ENCODE results near the gene AFAP1L1.
A peak's percentile ranks its signal among the peaks of the same experiment; 100 is the strongest.

AFAP1L1 gene

GRCh38 chr5:149235841-149236240 lies 35.8 kb upstream of the AFAP1L1 start:
- no peak for TF ChIP-seq CTCF (IDR thresholded peaks at IDR 0.05; ENCODE audit: low read depth, low read length, missing control alignments)
- no peak overlapping the region for H3K4me3 ChIP-seq (replicated peaks; ENCODE audit: low read depth, low read length)
- no peak for DNase-seq (ENCODE audit: extremely low read depth, low read depth)

GRCh38 chr5:149237662-149238061 lies 34.0 kb upstream of the AFAP1L1 start:
- no peak overlapping the region for H3K4me3 ChIP-seq (replicated peaks; ENCODE audit: low read depth, low read length)
- peak; percentile 28 for TF ChIP-seq CTCF (IDR thresholded peaks at IDR 0.05; ENCODE audit: low read depth, low read length, missing control alignments)
- no peak for DNase-seq (ENCODE audit: extremely low read depth, low read depth)

- DNase-seq (ENCODE audit: extremely low read depth, low read depth) = no peak
- no peak overlapping the region for H3K4me3 ChIP-seq (replicated peaks; ENCODE audit: low read depth, low read length)
- peak; percentile 23 for TF ChIP-seq CTCF (IDR thresholded peaks at IDR 0.05; ENCODE audit: low read depth, low read length, missing control alignments)
Measured at GRCh38 chr5:149238540-149238939, 33.1 kb upstream of the AFAP1L1 start.

- H3K4me3 ChIP-seq (replicated peaks; ENCODE audit: low read depth, low read length) = no peak overlapping the region
- no peak for TF ChIP-seq CTCF (IDR thresholded peaks at IDR 0.05; ENCODE audit: low read depth, low read length, missing control alignments)
- DNase-seq (ENCODE audit: extremely low read depth, low read depth) = no peak
Measured at GRCh38 chr5:149239917-149240316, 31.7 kb upstream of the AFAP1L1 start.

- no peak overlapping the region for H3K4me3 ChIP-seq (replicated peaks; ENCODE audit: low read depth, low read length)
- no peak for DNase-seq (ENCODE audit: extremely low read depth, low read depth)
- no peak for TF ChIP-seq CTCF (IDR thresholded peaks at IDR 0.05; ENCODE audit: low read depth, low read length, missing control alignments)
Measured at GRCh38 chr5:149240354-149240998, 31.2 kb upstream of the AFAP1L1 start.

- no peak overlapping the region for H3K4me3 ChIP-seq (replicated peaks; ENCODE audit: low read depth, low read length)
- TF ChIP-seq CTCF (IDR thresholded peaks at IDR 0.05; ENCODE audit: low read depth, low read length, missing control alignments) = no peak
- DNase-seq (ENCODE audit: extremely low read depth, low read depth) = no peak
Measured at GRCh38 chr5:149242339-149242738, 29.3 kb upstream of the AFAP1L1 start.

GRCh38 chr5:149246906-149247305 lies 24.8 kb upstream of the AFAP1L1 start:
- DNase-seq (ENCODE audit: extremely low read depth, low read depth) = no peak
- TF ChIP-seq CTCF (IDR thresholded peaks at IDR 0.05; ENCODE audit: low read depth, low read length, missing control alignments) = no peak
- no peak overlapping the region for H3K4me3 ChIP-seq (replicated peaks; ENCODE audit: low read depth, low read length)

Measured in HFF-Myc (cell line).